GM12878 (cell line): Measurements from ENCODE around the gene AMBRA1. TPM values are rescaled to one million over a fixed set of nuclear protein-coding genes. Genes with fewer than 3 reads are reported as not detected.
A peak's percentile ranks its signal among the peaks of the same experiment; 100 is the strongest.

ENCODE experiments used
- CBFB ChIP-seq: IDR thresholded peaks from 2 replicates; pipeline ENCODE4 v1.6.1; 2016; ENCODE audit warnings: antibody characterized with exemption, low read depth
- CREB1 ChIP-seq: IDR thresholded peaks from 2 replicates; pipeline ENCODE4 v1.6.1; 2012; ENCODE audit warnings: low read depth, mild to moderate bottlenecking, inconsistent platforms
- DPF2 ChIP-seq: fragments of 450-650 bp; IDR thresholded peaks from 2 replicates; pipeline ENCODE4 v1.6.1; 2017; ENCODE audit warnings: mild to moderate bottlenecking
- ESRRA ChIP-seq: IDR thresholded peaks from 2 replicates; pipeline ENCODE4 v1.6.1; 2012; ENCODE audit warnings: mild to moderate bottlenecking, low read length, improper control_type of control experiment
- GABPA ChIP-seq: IDR thresholded peaks from 2 replicates; pipeline ENCODE4 v1.6.1; 2014; ENCODE audit warnings: antibody characterized with exemption, low read depth, mild to moderate bottlenecking, inconsistent platforms
- HCFC1 ChIP-seq: fragments of 150-350 bp; IDR thresholded peaks from 2 replicates; pipeline ENCODE4 v1.6.1; 2014; ENCODE audit warnings: low read length
- IKZF1 ChIP-seq: fragments of 450-650 bp; conservative IDR thresholded peaks from 2 replicates; pipeline ENCODE4 v1.6.1; 2017; ENCODE audit warnings: antibody characterized with exemption, mild to moderate bottlenecking
- MEF2B ChIP-seq: fragments of 450-650 bp; IDR thresholded peaks from 2 replicates; pipeline ENCODE4 v1.6.1; 2018; ENCODE audit warnings: mild to moderate bottlenecking, moderate library complexity; ENCODE audit not compliant: partially characterized antibody, poor library complexity, severe bottlenecking
- NBN ChIP-seq: fragments of 450-650 bp; IDR thresholded peaks from 2 replicates; pipeline ENCODE4 v1.6.1; 2016
- NFYA ChIP-seq: IDR thresholded peaks from 2 replicates; pipeline ENCODE4 v1.6.1; 2011; ENCODE audit warnings: low read depth, mild to moderate bottlenecking, low read length, improper control_type of control experiment, borderline replicate concordance
- NR2C1 ChIP-seq: fragments of 450-650 bp; IDR thresholded peaks from 2 replicates; pipeline ENCODE4 v1.6.1; 2017; ENCODE audit warnings: antibody characterized with exemption, mild to moderate bottlenecking, moderate library complexity
- POLR2A ChIP-seq: IDR thresholded peaks from 2 replicates; pipeline ENCODE4 v1.6.1; 2011; ENCODE audit warnings: low read depth, mild to moderate bottlenecking, low read length
- POLR2AphosphoS5 ChIP-seq: IDR thresholded peaks from 2 replicates; pipeline ENCODE4 v1.6.1; 2011; ENCODE audit warnings: mild to moderate bottlenecking, low read length, inconsistent platforms
- RAD21 ChIP-seq: IDR thresholded peaks from 2 replicates; pipeline ENCODE4 v1.6.1; 2011; ENCODE audit warnings: mild to moderate bottlenecking, low read depth, low read length, moderate library complexity; ENCODE audit not compliant: insufficient read depth
- RB1 ChIP-seq: fragments of 450-650 bp; formaldehyde crosslinking; IDR thresholded peaks from 2 replicates; pipeline ENCODE4 v1.6.1; 2017; ENCODE audit warnings: mild to moderate bottlenecking, borderline replicate concordance
- RBBP5 ChIP-seq: fragments of 200-600 bp; sonication (generic); conservative IDR thresholded peaks from 2 replicates; pipeline ENCODE4 v1.6.1; 2016
- RELA ChIP-seq: fragments of 450-650 bp; IDR thresholded peaks from 2 replicates; pipeline ENCODE4 v1.8.0; 2014; ENCODE audit warnings: borderline replicate concordance; ENCODE audit not compliant: partially characterized antibody
- SIN3A ChIP-seq: IDR thresholded peaks from 2 replicates; pipeline ENCODE4 v1.6.1; 2012; ENCODE audit warnings: low read depth, low read length, improper control_type of control experiment
- SMAD1 ChIP-seq: fragments of 450-650 bp; IDR thresholded peaks from 2 replicates; pipeline ENCODE4 v1.6.1; 2018; ENCODE audit warnings: mild to moderate bottlenecking, low read depth; ENCODE audit not compliant: partially characterized antibody
- SMAD5 ChIP-seq: IDR thresholded peaks from 2 replicates; pipeline ENCODE4 v1.6.1; 2016; ENCODE audit warnings: antibody characterized with exemption, low read depth
- SMC3 ChIP-seq: IDR thresholded peaks from 2 replicates; pipeline ENCODE4 v1.6.1; 2011; ENCODE audit warnings: low read length, improper control_type of control experiment, borderline replicate concordance
- SREBF2 ChIP-seq: IDR thresholded peaks from 2 replicates; pipeline ENCODE4 v1.6.1; 2012; ENCODE audit warnings: mild to moderate bottlenecking, low read length
- polyA plus RNA-seq, 11 experiments: library from polyadenylated mRNA; depleted of rRNA in 4 of 11; unstranded in 6 of 11; stranded (reverse) in 5 of 11; fragments of >200 nt; fragmentation: Nextera tagmentation in 4 of 11; fragmentation: Illumina TruSeq in 1 of 11; extraction: Ambion mirVana in 4 of 11; extraction: Trizol in 1 of 11; gene quantifications; 1 replicate in 1 of 11; 2 replicates in 10 of 11; pipeline versions ENCODE4 v1.2.1 to v1.2.3, GENCODE V29; 2011 to 2016; ENCODE audit warnings: inconsistent platforms in 2 of 11, missing spikeins in 2 of 11, low read depth in 1 of 11
- total RNA-seq, 4 experiments: library from RNA; depleted of rRNA in 3 of 4; stranded (reverse); fragments of >200 nt in 3 of 4; fragmentation: Illumina TruSeq in 1 of 4; extraction: Trizol in 1 of 4; gene quantifications; 2 replicates each; pipeline versions ENCODE4 v1.2.1 to v1.2.3, GENCODE V29; 2013 to 2021
- TF ChIP-seq, protein P1 (sequence below), 3 experiments: IDR thresholded peaks in 2 of 3; conservative IDR thresholded peaks in 1 of 3; 2 replicates each; pipeline ENCODE4 v1.5.1; 2011; ENCODE audit warnings: low read depth in 3 of 3, low read length in 3 of 3, mild to moderate bottlenecking in 3 of 3, control low read depth in 2 of 3, moderate library complexity in 2 of 3, inconsistent platforms in 1 of 3, mixed read lengths in 1 of 3; ENCODE audit not compliant: control insufficient read depth in 2 of 3, insufficient read depth in 1 of 3; ENCODE audit errors: extremely low read depth in 1 of 3
- TF ChIP-seq, protein P2 (sequence below): fragments of 450-650 bp; IDR thresholded peaks from 2 replicates; pipeline ENCODE4 v1.6.1; 2017; ENCODE audit warnings: mild to moderate bottlenecking, low read depth, inconsistent platforms; ENCODE audit not compliant: poor library complexity, severe bottlenecking
- TF ChIP-seq, protein P3 (sequence below): fragments of 450-650 bp; IDR thresholded peaks from 2 replicates; pipeline ENCODE4 v1.6.1; 2018; ENCODE audit warnings: mild to moderate bottlenecking, low read depth, moderate library complexity; ENCODE audit not compliant: partially characterized antibody

Gene AMBRA1
- total and polyA plus RNA-seq, 10 of the 15 experiments (the other 5 are each of a cell fraction or from before 2014, with no cell fraction given), result 0.57 to 34.3 (median 13.7) TPM

DNA sequence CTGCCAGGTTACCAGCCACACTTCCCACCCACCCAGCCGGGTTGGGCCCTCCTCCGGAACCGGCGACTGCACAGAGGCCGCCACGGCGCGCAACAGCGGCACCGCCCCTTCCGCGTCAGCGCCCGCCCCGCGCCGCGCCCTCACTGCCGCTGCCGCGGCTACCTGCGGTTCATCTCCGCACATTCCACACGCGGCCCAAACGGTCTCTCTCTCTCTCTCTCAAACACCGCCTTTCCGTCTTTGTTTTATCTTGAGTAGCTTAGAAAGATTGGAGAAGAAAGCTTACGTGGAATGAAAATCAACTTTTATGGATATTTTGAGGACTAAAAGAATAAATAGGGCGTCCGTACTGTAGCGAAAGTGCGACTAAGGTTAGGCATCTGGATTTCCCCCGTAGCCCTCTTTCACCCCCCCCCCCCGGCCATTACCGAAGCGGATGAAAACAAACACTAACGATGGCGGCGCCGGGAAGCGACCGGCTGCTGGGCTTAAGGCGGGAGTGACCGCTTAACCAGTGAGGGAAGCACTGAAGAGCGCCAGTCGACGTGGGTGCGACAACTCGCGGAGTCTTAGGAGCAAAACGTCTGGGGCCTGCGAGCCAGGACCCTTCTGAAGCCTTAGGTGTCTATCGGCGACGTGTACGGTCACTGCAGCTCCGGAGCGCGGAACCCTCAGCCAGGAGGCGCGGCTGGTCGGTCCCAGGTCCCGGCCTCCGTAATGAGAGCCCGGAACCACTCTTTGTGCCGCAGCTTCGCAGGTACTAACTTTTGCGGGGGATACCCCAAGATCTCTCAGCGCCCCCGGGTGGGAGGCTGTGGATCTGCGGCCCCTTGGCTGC is 23.5 kb upstream of the AMBRA1 start, which contains the start of the genes ATG13 and HARBI1 (continued):
- TF ChIP-seq IKZF1 (peak; percentile 92), NBN (peak; percentile 78; the same call in 1 of the 2 replicates), MEF2B (peak; percentile 10), RELA (no peak), CBFB (0 out of 2 replicates have a peak, but pooled peaks have one; percentile 35), DPF2 (0 out of 2 replicates have a peak, but pooled peaks have one; percentile 17), SMC3 (peak; percentile 54; the same call in 1 of the 2 replicates), RB1 (peak; percentile 30; the same call in 1 of the 2 replicates), NR2C1 (peak; percentile 75), ESRRA (no peak), POLR2A (peak; percentile 85), SMAD1 (no peak), CREB1 (peak; percentile 83), GABPA (peak; percentile 79), RBBP5 (peak; percentile 40; the same call in 1 of the 2 replicates), NFYA (no peak), SIN3A (peak; percentile 30), HCFC1 (peak; percentile 69), POLR2AphosphoS5 (peak; percentile 33; the same call in 1 of the 2 replicates), SMAD5 (no peak), SREBF2 (no peak), RAD21 (peak; percentile 66)
- TF ChIP-seq, protein P1, sequence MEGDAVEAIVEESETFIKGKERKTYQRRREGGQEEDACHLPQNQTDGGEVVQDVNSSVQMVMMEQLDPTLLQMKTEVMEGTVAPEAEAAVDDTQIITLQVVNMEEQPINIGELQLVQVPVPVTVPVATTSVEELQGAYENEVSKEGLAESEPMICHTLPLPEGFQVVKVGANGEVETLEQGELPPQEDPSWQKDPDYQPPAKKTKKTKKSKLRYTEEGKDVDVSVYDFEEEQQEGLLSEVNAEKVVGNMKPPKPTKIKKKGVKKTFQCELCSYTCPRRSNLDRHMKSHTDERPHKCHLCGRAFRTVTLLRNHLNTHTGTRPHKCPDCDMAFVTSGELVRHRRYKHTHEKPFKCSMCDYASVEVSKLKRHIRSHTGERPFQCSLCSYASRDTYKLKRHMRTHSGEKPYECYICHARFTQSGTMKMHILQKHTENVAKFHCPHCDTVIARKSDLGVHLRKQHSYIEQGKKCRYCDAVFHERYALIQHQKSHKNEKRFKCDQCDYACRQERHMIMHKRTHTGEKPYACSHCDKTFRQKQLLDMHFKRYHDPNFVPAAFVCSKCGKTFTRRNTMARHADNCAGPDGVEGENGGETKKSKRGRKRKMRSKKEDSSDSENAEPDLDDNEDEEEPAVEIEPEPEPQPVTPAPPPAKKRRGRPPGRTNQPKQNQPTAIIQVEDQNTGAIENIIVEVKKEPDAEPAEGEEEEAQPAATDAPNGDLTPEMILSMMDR (IDR thresholded peaks at IDR 0.05 in 2 of 3, conservative IDR thresholded peaks at IDR 0.05 in 1 of 3; ENCODE audit: control insufficient read depth in 2 of 3, extremely low read depth in 1 of 3, insufficient read depth in 1 of 3, low read depth in 3 of 3, low read length in 3 of 3), result peak; percentile 81 to 92 (median 85)
- TF ChIP-seq, protein P2, sequence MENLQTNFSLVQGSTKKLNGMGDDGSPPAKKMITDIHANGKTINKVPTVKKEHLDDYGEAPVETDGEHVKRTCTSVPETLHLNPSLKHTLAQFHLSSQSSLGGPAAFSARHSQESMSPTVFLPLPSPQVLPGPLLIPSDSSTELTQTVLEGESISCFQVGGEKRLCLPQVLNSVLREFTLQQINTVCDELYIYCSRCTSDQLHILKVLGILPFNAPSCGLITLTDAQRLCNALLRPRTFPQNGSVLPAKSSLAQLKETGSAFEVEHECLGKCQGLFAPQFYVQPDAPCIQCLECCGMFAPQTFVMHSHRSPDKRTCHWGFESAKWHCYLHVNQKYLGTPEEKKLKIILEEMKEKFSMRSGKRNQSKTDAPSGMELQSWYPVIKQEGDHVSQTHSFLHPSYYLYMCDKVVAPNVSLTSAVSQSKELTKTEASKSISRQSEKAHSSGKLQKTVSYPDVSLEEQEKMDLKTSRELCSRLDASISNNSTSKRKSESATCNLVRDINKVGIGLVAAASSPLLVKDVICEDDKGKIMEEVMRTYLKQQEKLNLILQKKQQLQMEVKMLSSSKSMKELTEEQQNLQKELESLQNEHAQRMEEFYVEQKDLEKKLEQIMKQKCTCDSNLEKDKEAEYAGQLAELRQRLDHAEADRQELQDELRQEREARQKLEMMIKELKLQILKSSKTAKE, result peak; percentile 93
- TF ChIP-seq, protein P3, sequence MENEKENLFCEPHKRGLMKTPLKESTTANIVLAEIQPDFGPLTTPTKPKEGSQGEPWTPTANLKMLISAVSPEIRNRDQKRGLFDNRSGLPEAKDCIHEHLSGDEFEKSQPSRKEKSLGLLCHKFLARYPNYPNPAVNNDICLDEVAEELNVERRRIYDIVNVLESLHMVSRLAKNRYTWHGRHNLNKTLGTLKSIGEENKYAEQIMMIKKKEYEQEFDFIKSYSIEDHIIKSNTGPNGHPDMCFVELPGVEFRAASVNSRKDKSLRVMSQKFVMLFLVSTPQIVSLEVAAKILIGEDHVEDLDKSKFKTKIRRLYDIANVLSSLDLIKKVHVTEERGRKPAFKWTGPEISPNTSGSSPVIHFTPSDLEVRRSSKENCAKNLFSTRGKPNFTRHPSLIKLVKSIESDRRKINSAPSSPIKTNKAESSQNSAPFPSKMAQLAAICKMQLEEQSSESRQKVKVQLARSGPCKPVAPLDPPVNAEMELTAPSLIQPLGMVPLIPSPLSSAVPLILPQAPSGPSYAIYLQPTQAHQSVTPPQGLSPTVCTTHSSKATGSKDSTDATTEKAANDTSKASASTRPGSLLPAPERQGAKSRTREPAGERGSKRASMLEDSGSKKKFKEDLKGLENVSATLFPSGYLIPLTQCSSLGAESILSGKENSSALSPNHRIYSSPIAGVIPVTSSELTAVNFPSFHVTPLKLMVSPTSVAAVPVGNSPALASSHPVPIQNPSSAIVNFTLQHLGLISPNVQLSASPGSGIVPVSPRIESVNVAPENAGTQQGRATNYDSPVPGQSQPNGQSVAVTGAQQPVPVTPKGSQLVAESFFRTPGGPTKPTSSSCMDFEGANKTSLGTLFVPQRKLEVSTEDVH, result peak; percentile 92
